Karpas-422 (cell line): ENCODE measurements around the gene DEXI. TPM values are rescaled to one million over a fixed set of nuclear protein-coding genes. Genes with fewer than 3 reads are reported as not detected.

Source experiments
- DNase-seq: peaks from one replicate; pipeline ENCODE4 v3.0.0-alpha.2; 2015
- H2AFZ ChIP-seq: fragments of 200-600 bp; sonication (generic); 2 replicates; pipeline ENCODE4 v1.6.1; 2014; ENCODE audit warnings: antibody characterized with exemption, low read length, mixed read lengths
- H3K27ac ChIP-seq: fragments of 200-600 bp; sonication (generic); 2 replicates; pipeline ENCODE4 v1.5.1; 2014; ENCODE audit warnings: mild to moderate bottlenecking, low read length, moderate library complexity
- H3K27me3 ChIP-seq: fragments of 200-600 bp; sonication (generic); 2 replicates; pipeline ENCODE4 v1.6.1; 2014; ENCODE audit warnings: low read length, mixed read lengths
- H3K36me3 ChIP-seq: fragments of 200-600 bp; sonication (generic); 2 replicates; pipeline ENCODE4 v1.6.1; 2014; ENCODE audit warnings: low read length, mixed read lengths; ENCODE audit not compliant: insufficient read depth
- H3K4me1 ChIP-seq: fragments of 200-600 bp; sonication (generic); 2 replicates; pipeline ENCODE4 v1.6.1; 2014; ENCODE audit warnings: mild to moderate bottlenecking, low read length, mixed read lengths
- H3K4me2 ChIP-seq: fragments of 200-600 bp; sonication (generic); 2 replicates; pipeline ENCODE4 v1.6.1; 2014; ENCODE audit warnings: low read length, low read depth, mild to moderate bottlenecking; ENCODE audit not compliant: poor library complexity, severe bottlenecking
- H3K4me3 ChIP-seq: fragments of 200-600 bp; sonication (generic); 2 replicates; pipeline ENCODE4 v1.5.1; 2014; ENCODE audit warnings: mild to moderate bottlenecking, antibody characterized with exemption, low read length, mixed read lengths
- H3K79me2 ChIP-seq: fragments of 200-600 bp; sonication (generic); 2 replicates; pipeline ENCODE4 v1.6.1; 2014; ENCODE audit warnings: mild to moderate bottlenecking, low read length, mixed read lengths
- H3K9ac ChIP-seq: fragments of 200-600 bp; sonication (generic); 2 replicates; pipeline ENCODE4 v1.6.0; 2014; ENCODE audit warnings: low read length
- H3K9me2 ChIP-seq: fragments of 200-600 bp; sonication (generic), shearing (Covaris generic); replicated peaks from 2 replicates; pipeline ENCODE4 v1.6.0; 2014; ENCODE audit warnings: mild to moderate bottlenecking, low read length, moderate library complexity; ENCODE audit not compliant: insufficient read depth
- H3K9me3 ChIP-seq: fragments of 300-700, 200-600 bp; sonication (generic); 2 replicates; pipeline ENCODE4 v1.6.1; 2014; ENCODE audit warnings: low read length, mixed read lengths
- H4K20me1 ChIP-seq: fragments of 200-600 bp; sonication (generic); 2 replicates; pipeline ENCODE4 v1.6.1; 2014; ENCODE audit warnings: mild to moderate bottlenecking, antibody characterized with exemption, low read length, low read depth; ENCODE audit not compliant: insufficient read depth
- total RNA-seq: library from RNA; depleted of rRNA; stranded (reverse); fragments of >200 nt; shearing (Covaris generic); gene quantifications from 2 replicates; pipeline ENCODE4 v1.2.3, GENCODE V29; 2014; ENCODE audit warnings: low replicate concordance

Gene DEXI
- total RNA-seq, 1 experiment from 2014 or later: 40.7 TPM

GRCh38 chr16:10937068-10937859, 5.0 kb downstream of the DEXI start:
- peaks cover 43% of the 10 kb centered on the region for H3K4me1 ChIP-seq
- H2AFZ ChIP-seq: no peak overlapping the region
- H3K36me3 ChIP-seq: peaks cover 12% of the 10 kb centered on the region; the same call in 1 of the 2 replicates
- no peaks in the 10 kb centered on the region for H3K9me2 ChIP-seq
- H3K79me2 ChIP-seq: peaks cover 86% of the 10 kb centered on the region
- no peaks in the 10 kb centered on the region for H3K27me3 ChIP-seq
- peak overlapping the region; percentile 98; the same call in 1 of the 2 replicates for H3K4me3 ChIP-seq
- H3K4me2 ChIP-seq: peak overlapping the region; percentile 100
- H3K9ac ChIP-seq: peak overlapping the region; percentile 96
- H3K9me3 ChIP-seq: no peaks in the 10 kb centered on the region
- no peak for DNase-seq
- peaks cover 30% of the 10 kb centered on the region for H4K20me1 ChIP-seq
- peak overlapping the region; percentile 91 for H3K27ac ChIP-seq

GRCh38 chr16:10936272-10936984, 5.8 kb downstream of the DEXI start:
- H3K27ac ChIP-seq: no peak overlapping the region
- DNase-seq: no peak
- peaks cover 43% of the 10 kb centered on the region for H3K4me1 ChIP-seq
- no peak overlapping the region for H3K9ac ChIP-seq
- H3K79me2 ChIP-seq: peaks cover 85% of the 10 kb centered on the region
- H3K36me3 ChIP-seq: peaks cover 12% of the 10 kb centered on the region; the same call in 1 of the 2 replicates
- no peak overlapping the region for H3K4me3 ChIP-seq
- H3K27me3 ChIP-seq: no peaks in the 10 kb centered on the region
- H3K9me2 ChIP-seq: no peaks in the 10 kb centered on the region
- H3K4me2 ChIP-seq: no peak overlapping the region
- H3K9me3 ChIP-seq: no peaks in the 10 kb centered on the region
- H2AFZ ChIP-seq: no peak overlapping the region
- peaks cover 30% of the 10 kb centered on the region for H4K20me1 ChIP-seq

GRCh38 chr16:10935226-10935915, 6.9 kb downstream of the DEXI start:
- Histone ChIP-seq H3K79me2 (peaks cover 74% of the 10 kb centered on the region), H3K36me3 (peaks cover 12% of the 10 kb centered on the region; the same call in 1 of the 2 replicates), H3K4me1 (peaks cover 38% of the 10 kb centered on the region), H3K27ac (no peak overlapping the region), H3K27me3 (no peaks in the 10 kb centered on the region), H2AFZ (no peak overlapping the region), H3K4me2 (no peak overlapping the region), H3K9ac (no peak overlapping the region), H4K20me1 (peaks cover 20% of the 10 kb centered on the region), H3K4me3 (no peak overlapping the region), H3K9me3 (no peaks in the 10 kb centered on the region), H3K9me2 (no peaks in the 10 kb centered on the region)
- no peak for DNase-seq

DNA sequence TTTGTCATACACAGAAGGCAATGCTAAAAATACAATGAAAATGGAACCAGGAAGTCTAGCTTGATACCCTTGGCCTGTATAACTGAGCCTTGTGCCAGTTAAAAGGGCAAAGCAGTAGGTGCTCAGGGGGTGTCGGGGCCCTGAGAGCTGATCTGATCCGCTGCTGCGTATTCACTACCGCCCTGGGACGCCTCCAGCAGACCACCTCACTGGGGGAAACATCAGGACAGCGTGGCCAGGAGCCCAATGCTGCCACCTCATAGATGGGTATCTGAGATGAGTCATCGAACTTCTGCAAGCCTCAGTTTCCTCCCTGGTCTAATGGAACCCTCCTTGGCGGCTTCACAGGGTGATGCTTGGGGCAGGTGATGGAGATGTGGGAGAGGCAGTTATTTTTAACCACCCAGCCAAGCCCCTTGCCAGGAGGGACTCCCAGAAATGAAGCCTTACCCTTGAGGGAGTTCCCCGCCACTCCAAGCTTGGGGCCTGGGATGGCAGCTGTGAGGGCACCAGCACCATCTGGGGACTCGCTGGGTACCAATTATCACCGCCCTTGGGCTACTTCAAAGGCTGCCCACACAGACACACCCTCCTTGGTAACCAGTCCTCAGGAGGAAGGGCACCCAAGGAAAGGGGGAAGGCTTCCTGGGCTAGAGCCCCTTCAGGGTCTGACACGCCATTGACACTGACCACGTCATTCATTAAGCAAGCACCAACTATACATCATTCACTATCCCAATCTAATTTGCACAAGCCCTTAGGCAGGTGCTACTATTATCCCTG, 7.8 kb downstream of the DEXI start:
- H2AFZ ChIP-seq: no peak overlapping the region
- peaks cover 37% of the 10 kb centered on the region for H3K4me1 ChIP-seq
- H3K9me2 ChIP-seq: no peaks in the 10 kb centered on the region
- H3K9ac ChIP-seq: no peak overlapping the region
- DNase-seq: no peak
- H3K9me3 ChIP-seq: no peaks in the 10 kb centered on the region
- H3K27me3 ChIP-seq: no peaks in the 10 kb centered on the region
- no peak overlapping the region for H3K4me3 ChIP-seq
- H3K4me2 ChIP-seq: no peak overlapping the region
- H3K27ac ChIP-seq: no peak overlapping the region
- peaks cover 12% of the 10 kb centered on the region for H4K20me1 ChIP-seq
- peaks cover 66% of the 10 kb centered on the region for H3K79me2 ChIP-seq
- H3K36me3 ChIP-seq: peaks cover 7% of the 10 kb centered on the region; the same call in 1 of the 2 replicates

GRCh38 chr16:10933865-10934264, 8.4 kb downstream of the DEXI start:
- Histone ChIP-seq H3K36me3 (peaks cover 6% of the 10 kb centered on the region; the same call in 1 of the 2 replicates), H3K4me1 (peaks cover 37% of the 10 kb centered on the region)

DNA sequence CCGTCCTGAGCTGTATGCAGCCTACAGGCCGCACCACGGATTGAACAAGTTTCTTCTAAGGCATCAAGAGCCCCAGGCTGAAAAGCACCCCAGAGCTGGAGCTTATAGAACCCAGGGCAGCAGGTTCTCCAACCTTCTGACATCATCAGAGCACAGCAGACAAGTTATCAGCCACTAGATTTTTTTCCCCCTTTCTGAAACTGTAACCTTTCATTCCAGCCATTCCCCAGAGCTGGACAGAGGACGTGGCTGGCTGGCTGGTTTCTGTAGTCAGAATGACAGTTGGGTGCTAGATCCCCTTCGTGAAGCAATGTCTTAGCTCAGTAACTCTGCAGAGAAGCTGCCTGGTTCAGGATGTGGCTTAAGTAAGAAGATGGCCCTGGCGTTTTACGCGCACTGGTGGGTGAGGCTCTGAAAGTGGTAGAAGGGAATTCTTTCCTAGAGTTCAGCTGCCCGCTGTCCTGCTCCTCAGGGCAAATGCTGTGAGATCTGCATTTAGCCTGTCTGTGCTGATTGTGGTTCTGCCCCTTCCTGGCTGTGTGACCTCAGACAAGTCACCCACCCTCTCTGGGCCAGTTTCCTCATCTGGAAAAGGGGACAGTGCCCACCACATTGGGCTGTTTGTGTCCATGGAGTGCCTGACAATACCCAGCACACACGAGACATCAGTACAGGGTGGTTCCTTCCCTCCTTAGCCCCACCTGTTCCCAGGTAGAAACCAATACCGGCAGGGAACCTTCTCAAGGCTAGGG, 9.1 kb downstream of the DEXI start:
- Histone ChIP-seq H2AFZ (no peak overlapping the region), H3K4me2 (no peak overlapping the region), H3K9me2 (no peaks in the 10 kb centered on the region), H3K4me3 (no peak overlapping the region), H3K36me3 (no peaks in the 10 kb centered on the region; the same call in 1 of the 2 replicates), H3K9me3 (no peaks in the 10 kb centered on the region), H3K79me2 (peaks cover 52% of the 10 kb centered on the region), H3K27ac (no peak overlapping the region), H3K9ac (no peak overlapping the region), H3K4me1 (peaks cover 35% of the 10 kb centered on the region), H4K20me1 (peaks cover 5% of the 10 kb centered on the region; the same call in 1 of the 2 replicates), H3K27me3 (no peaks in the 10 kb centered on the region)
- peak; percentile 54 for DNase-seq

More at GRCh38 chr16:10933865-10934264, 8.4 kb downstream of the DEXI start:
- DNase-seq: no peak
- H3K4me2 ChIP-seq: no peak overlapping the region
- no peak overlapping the region for H3K9ac ChIP-seq
- H2AFZ ChIP-seq: no peak overlapping the region
- H3K9me3 ChIP-seq: no peaks in the 10 kb centered on the region
- no peak overlapping the region for H3K27ac ChIP-seq
- peaks cover 59% of the 10 kb centered on the region for H3K79me2 ChIP-seq
- no peaks in the 10 kb centered on the region for H3K27me3 ChIP-seq
- H3K9me2 ChIP-seq: no peaks in the 10 kb centered on the region
- H3K4me3 ChIP-seq: no peak overlapping the region
- H4K20me1 ChIP-seq: peaks cover 5% of the 10 kb centered on the region; the same call in 1 of the 2 replicates

DNA sequence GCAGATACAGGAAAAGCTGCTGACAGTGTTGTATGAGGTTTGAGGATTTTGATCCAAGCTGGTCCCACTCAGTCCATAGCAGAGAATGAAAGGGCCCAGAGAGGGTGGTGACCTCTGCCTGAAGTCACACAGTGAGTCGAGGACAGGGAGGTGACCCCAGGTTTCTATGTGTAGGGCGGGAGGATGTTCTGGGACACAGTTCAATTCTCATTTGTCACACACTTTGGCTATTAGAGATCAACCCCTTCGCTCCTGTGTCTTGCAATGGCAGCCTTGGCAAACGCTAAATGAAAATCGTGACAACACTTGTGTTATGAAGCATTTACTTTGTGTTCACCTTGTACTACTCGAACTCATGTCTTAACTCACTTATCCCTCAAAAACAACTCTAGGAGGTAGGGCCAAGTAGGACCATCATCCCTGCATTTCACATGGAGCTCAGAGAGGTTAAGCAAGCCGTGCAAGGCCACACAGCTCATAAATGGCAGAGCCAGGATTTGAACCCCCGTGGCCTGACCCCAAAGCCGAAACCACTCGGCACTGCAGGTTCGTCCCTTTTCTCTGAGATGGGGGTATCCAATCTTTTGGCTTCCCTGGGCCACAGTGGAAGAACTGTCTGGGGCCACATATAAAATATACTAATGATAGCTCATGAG, 10.2 kb downstream of the DEXI start:
- H3K4me3 ChIP-seq: no peak overlapping the region
- H3K79me2 ChIP-seq: peaks cover 42% of the 10 kb centered on the region
- peaks cover 35% of the 10 kb centered on the region for H3K4me1 ChIP-seq
- no peaks in the 10 kb centered on the region for H3K27me3 ChIP-seq
- H4K20me1 ChIP-seq: peaks cover 5% of the 10 kb centered on the region; the same call in 1 of the 2 replicates
- H3K9me2 ChIP-seq: no peaks in the 10 kb centered on the region
- H2AFZ ChIP-seq: no peak overlapping the region
- no peak overlapping the region for H3K4me2 ChIP-seq
- no peak overlapping the region for H3K9ac ChIP-seq
- peaks cover 4% of the 10 kb centered on the region for H3K36me3 ChIP-seq
- no peaks in the 10 kb centered on the region for H3K9me3 ChIP-seq
- DNase-seq: peak; percentile 55
- no peak overlapping the region for H3K27ac ChIP-seq
